ENCODE measurements around the gene GRN.

- TF ChIP-seq CTCF (IDR thresholded peaks at IDR 0.05; ENCODE audit: low read depth, low read length, poor library complexity, severe bottlenecking): no peak
- no peak for TF ChIP-seq EZH2phosphoT487 (IDR thresholded peaks at IDR 0.05; ENCODE audit: borderline replicate concordance, low read length)
These were observed 26.9 kb downstream of the GRN start for GRCh38 chr17:44372036-44372435.
